CD4-positive, CD25-positive, alpha-beta regulatory T cell (primary cell): ENCODE results near the gene SLC41A3. TPM values are rescaled to one million over a fixed set of nuclear protein-coding genes. Genes with fewer than 3 reads are reported as not detected.

Experiments used
- ATAC-seq, 2 donors: fragments of 150-1000 bp; cut with Tn5 transposase; one replicate each; pipeline ENCODE4 v1.10.0; 2021; ENCODE audit warnings: low read depth in 2 of 2, moderate number of reproducible peaks in 2 of 2, moderate library complexity in 1 of 2
- DNase-seq, 3 donors: peaks; one replicate each; pipeline versions ENCODE4 v3.0.0 to v3.0.0-alpha.2; 2012 to 2022; ENCODE audit warnings: mixed read lengths in 1 of 3
- H3K27ac ChIP-seq: one replicate; pipeline ENCODE4 v1.7.0; 2013; ENCODE audit warnings: mild to moderate bottlenecking, low read length; ENCODE audit not compliant: insufficient read depth, poor library complexity, severe bottlenecking
- H3K27me3 ChIP-seq: one replicate; pipeline ENCODE4 v1.7.0; 2013; ENCODE audit warnings: low read length; ENCODE audit not compliant: control insufficient read depth, insufficient read depth
- H3K36me3 ChIP-seq: one replicate; pipeline ENCODE4 v1.7.0; 2013; ENCODE audit warnings: mild to moderate bottlenecking, low read length, moderate library complexity; ENCODE audit not compliant: control insufficient read depth, insufficient read depth
- H3K4me1 ChIP-seq: 2 replicates; pipeline ENCODE4 v1.7.0; 2013; ENCODE audit warnings: mild to moderate bottlenecking, low read length; ENCODE audit not compliant: insufficient read depth, control insufficient read depth, poor library complexity, severe bottlenecking
- H3K4me3 ChIP-seq: one replicate; pipeline ENCODE4 v1.7.0; 2013; ENCODE audit warnings: low read depth, mild to moderate bottlenecking, low read length, moderate library complexity
- H3K9me3 ChIP-seq, 2 experiments: 1 replicate in 1 of 2; 2 replicates in 1 of 2; pipeline ENCODE4 v1.7.0; 2013; ENCODE audit warnings: low read length in 2 of 2, mild to moderate bottlenecking in 1 of 2, moderate library complexity in 1 of 2; ENCODE audit not compliant: control insufficient read depth in 2 of 2
- H3K27ac Mint-ChIP-seq, 3 donors: one replicate each; pipeline ENCODE4 v1.8.0; 2020 to 2022; ENCODE audit warnings: mild to moderate bottlenecking in 3 of 3, mixed read lengths in 3 of 3, moderate library complexity in 2 of 3
- H3K27me3 Mint-ChIP-seq: one replicate; pipeline ENCODE4 v1.8.0; 2022; ENCODE audit warnings: mild to moderate bottlenecking, mixed read lengths
- H3K36me3 Mint-ChIP-seq: one replicate; pipeline ENCODE4 v1.8.0; 2020; ENCODE audit warnings: mixed read lengths
- H3K4me1 Mint-ChIP-seq, 4 donors: one replicate each; pipeline ENCODE4 v1.8.0; 2020 to 2022; ENCODE audit warnings: mixed read lengths in 4 of 4, mild to moderate bottlenecking in 1 of 4
- H3K4me3 Mint-ChIP-seq, 4 donors: one replicate each; pipeline ENCODE4 v1.8.0; 2020 to 2022; ENCODE audit warnings: mild to moderate bottlenecking in 4 of 4, mixed read lengths in 4 of 4, moderate library complexity in 3 of 4
- H3K9me3 Mint-ChIP-seq, 7 donors: one replicate each; pipeline ENCODE4 v1.8.0; 2020 to 2022; ENCODE audit warnings: mixed read lengths in 7 of 7, mild to moderate bottlenecking in 3 of 7, moderate library complexity in 2 of 7
- polyA plus RNA-seq, 4 donors: library from polyadenylated mRNA; unstranded; fragments of 300-500 nt; fragmentation: Illumina TruSeq; gene quantifications; one replicate each; pipeline ENCODE4 v1.2.3, GENCODE V29; 2021
- total RNA-seq: library from RNA; stranded (reverse); gene quantifications from one replicate; pipeline ENCODE4 v1.2.3, GENCODE V29; 2022

SLC41A3 gene
- total and polyA plus RNA-seq, 5 donors from 2014 or later, result 31.2 to 51.3 (median 40.3) TPM

DNA sequence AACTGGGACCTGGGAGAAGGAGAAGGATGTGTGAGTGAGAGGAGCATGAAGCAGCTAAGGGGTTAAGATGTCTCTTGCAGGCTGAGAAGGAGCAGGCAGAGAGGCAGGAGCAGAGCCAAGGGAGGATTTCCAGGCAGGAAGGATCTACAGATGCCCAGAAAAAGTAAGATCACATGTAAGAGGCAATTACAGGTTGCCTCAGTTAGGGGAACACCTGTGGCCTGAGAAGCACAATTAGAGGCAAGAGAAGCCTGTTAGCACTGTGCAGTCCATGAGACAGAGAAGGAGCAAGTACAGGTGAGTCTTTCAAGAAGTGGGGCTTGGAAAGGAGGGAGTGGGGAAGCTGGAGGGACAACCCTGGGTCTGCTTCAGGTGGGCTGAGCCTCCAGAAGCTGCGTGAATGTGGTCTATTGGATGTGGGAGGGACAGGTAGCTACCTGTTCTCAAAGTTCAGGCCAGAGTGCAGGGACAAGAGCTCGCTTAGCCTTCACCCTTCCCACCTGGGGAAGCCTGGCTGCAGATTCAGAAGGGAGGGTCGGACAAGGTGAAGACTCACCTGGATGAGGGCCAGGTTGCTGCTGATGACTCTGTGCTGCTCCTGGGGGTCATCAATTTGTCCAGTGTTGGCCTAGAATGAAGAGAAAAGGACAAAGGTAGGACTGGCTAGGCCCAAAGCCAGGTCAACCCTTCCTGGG, 50.7 kb downstream of the SLC41A3 start:
- Mint-ChIP-seq H3K36me3 (peaks cover 72% of the 10 kb centered on the region), H3K27ac (peak overlapping the region in 2 of 3 donors; percentile 54 to 95), H3K4me1 (peaks cover 11 to 33% (median 27%) of the 10 kb centered on the region in 4 donors), H3K4me3 (peak overlapping the region in 1 of 4 donors; percentile 50), H3K27me3 (no peaks in the 10 kb centered on the region), H3K9me3 (peaks cover 0 to 9% (median 4%) of the 10 kb centered on the region in 7 donors)
- Histone ChIP-seq H3K27ac (no peak overlapping the region), H3K36me3 (peaks cover 12% of the 10 kb centered on the region), H3K4me1 (peaks cover 22% of the 10 kb centered on the region), H3K27me3 (no peaks in the 10 kb centered on the region), H3K4me3 (no peak overlapping the region), H3K9me3 (peaks cover 0 to 8% of the 10 kb centered on the region in 2 experiments)
- ATAC-seq, result no peak
- DNase-seq, result no peak

DNA sequence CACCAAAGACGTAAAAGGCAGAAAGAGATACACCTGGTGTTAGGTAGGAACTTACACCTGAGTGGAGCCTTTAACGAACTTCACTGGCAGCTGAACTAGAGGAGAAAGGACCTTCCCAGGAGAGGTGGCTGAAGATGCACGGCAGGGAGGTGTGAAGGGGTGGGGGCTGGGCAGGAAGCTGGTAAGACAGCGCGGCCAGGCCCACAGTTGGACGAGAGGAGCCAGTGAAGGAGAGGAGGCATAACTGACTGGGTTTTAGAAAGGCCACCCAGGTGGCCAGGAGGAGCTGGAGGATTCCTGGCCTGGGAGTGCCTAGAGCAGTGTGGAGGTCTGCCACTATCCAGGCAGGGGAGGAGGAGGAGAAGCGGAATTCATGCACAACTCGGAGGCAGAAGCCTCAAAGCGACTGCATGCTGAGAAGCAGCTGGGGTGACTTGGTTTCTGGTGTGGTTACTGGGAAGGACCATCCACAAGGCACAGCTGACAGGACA, 51.9 kb downstream of the SLC41A3 start:
- Histone ChIP-seq H3K4me1 (peaks cover 22% of the 10 kb centered on the region), H3K4me3 (no peak overlapping the region), H3K36me3 (peaks cover 12% of the 10 kb centered on the region), H3K27me3 (no peaks in the 10 kb centered on the region), H3K27ac (no peak overlapping the region), H3K9me3 (peaks cover 2 to 16% of the 10 kb centered on the region in 2 experiments)
- no peak for DNase-seq
- Mint-ChIP-seq H3K4me1 (peaks cover 19 to 42% (median 33%) of the 10 kb centered on the region in 4 donors), H3K36me3 (peaks cover 76% of the 10 kb centered on the region), H3K9me3 (peaks cover 0 to 19% (median 3%) of the 10 kb centered on the region in 7 donors), H3K4me3 (peak overlapping the region in 2 of 4 donors; percentile 11 to 36), H3K27ac (peak overlapping the region in 2 of 3 donors; percentile 59 to 60), H3K27me3 (no peaks in the 10 kb centered on the region)
- ATAC-seq, result no peak

DNA sequence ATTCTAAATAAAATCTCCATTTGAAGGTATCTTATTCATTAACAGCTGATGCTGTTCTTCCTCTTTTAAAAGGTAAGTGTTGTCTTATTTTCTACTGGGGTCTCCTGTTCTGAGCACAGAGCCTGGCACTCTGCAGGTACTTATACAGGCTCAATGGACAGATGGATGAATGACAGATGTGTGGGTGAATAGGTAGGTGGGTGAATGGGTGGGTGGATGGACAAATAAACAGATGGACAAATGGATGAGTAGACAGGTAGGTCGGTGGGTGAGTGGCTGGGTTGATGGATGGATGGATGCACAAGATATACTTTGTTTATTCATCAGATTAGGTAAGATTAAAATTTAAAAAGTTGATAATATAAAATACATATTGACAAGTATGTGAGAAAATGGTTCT, 53.5 kb downstream of the SLC41A3 start:
- DNase-seq, result no peak
- peaks cover 0 to 19% (median 4%) of the 10 kb centered on the region in 7 donors for H3K9me3 Mint-ChIP-seq
- no peak overlapping the region for H3K4me3 Mint-ChIP-seq
- Histone ChIP-seq H3K4me3 (no peak overlapping the region), H3K4me1 (peaks cover 31% of the 10 kb centered on the region), H3K36me3 (peaks cover 14% of the 10 kb centered on the region), H3K27ac (no peak overlapping the region), H3K27me3 (no peaks in the 10 kb centered on the region), H3K9me3 (peaks cover 2 to 16% of the 10 kb centered on the region in 2 experiments)
- H3K27ac Mint-ChIP-seq, result no peak overlapping the region
- peaks cover 72% of the 10 kb centered on the region for H3K36me3 Mint-ChIP-seq
- peaks cover 19 to 49% (median 37%) of the 10 kb centered on the region in 4 donors for H3K4me1 Mint-ChIP-seq
- no peak for ATAC-seq
- no peaks in the 10 kb centered on the region for H3K27me3 Mint-ChIP-seq

DNA sequence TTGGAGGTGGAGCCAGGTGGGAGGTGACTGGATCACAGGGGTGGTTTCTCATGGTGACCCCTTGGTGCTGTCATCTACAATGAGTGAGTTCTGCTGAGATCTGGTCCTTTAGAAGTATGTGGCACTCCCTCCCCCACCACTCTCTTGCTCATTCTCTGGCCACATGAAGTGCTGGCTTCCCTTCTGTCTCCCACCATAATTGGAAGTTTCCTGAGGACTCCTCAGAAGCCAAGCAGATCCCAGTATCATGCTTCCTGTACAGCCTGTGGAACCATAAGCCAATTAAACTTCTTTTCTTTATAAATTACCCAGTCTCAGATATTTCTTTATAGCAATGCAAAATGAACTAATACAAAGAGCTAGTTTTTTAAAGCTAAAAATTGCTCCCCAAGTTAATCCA, 54.7 kb downstream of the SLC41A3 start:
- Mint-ChIP-seq H3K27ac (no peak overlapping the region), H3K9me3 (peaks cover 0 to 19% (median 3%) of the 10 kb centered on the region in 7 donors), H3K4me1 (peaks cover 11 to 37% (median 28%) of the 10 kb centered on the region in 4 donors), H3K36me3 (peaks cover 72% of the 10 kb centered on the region), H3K27me3 (no peaks in the 10 kb centered on the region), H3K4me3 (no peak overlapping the region)
- H3K36me3 ChIP-seq, result peaks cover 19% of the 10 kb centered on the region
- H3K27ac ChIP-seq, result no peak overlapping the region
- no peak for DNase-seq
- H3K9me3 ChIP-seq, result peaks cover 2 to 16% of the 10 kb centered on the region in 2 experiments
- no peaks in the 10 kb centered on the region for H3K27me3 ChIP-seq
- H3K4me1 ChIP-seq, result peaks cover 19% of the 10 kb centered on the region
- H3K4me3 ChIP-seq, result no peak overlapping the region
- no peak for ATAC-seq

DNA sequence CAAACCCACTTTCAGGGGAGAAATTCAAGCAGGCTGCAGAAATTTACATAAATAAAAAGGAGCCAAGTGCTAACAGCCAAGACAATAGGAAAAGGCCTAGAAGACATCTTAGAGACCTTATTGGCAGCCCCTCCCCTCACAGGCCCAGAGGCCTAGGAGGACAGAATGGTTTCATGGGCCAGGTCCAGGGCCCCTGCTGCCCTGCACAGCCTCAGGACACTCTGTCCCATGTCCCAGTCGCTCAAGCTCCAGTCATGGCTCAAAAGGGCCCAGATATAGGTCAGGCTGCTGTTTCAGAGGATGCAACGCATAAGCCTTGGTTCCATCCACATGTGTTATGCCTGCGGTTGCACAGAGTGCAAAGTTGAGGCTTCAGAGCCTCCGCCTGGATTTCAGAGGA, 55.8 kb downstream of the SLC41A3 start:
- peaks cover 23% of the 10 kb centered on the region for H3K36me3 ChIP-seq
- no peaks in the 10 kb centered on the region for H3K27me3 Mint-ChIP-seq
- no peak overlapping the region for H3K27ac ChIP-seq
- DNase-seq (no peak), ATAC-seq (no peak)
- H3K9me3 Mint-ChIP-seq, result peaks cover 0 to 19% (median 3%) of the 10 kb centered on the region in 7 donors
- no peak overlapping the region for H3K4me3 ChIP-seq
- H3K4me1 Mint-ChIP-seq, result peaks cover 8 to 28% (median 20%) of the 10 kb centered on the region in 4 donors
- no peaks in the 10 kb centered on the region for H3K27me3 ChIP-seq
- H3K36me3 Mint-ChIP-seq, result peaks cover 67% of the 10 kb centered on the region
- peaks cover 13% of the 10 kb centered on the region for H3K4me1 ChIP-seq
- no peak overlapping the region for H3K27ac Mint-ChIP-seq
- H3K9me3 ChIP-seq, result peaks cover 2 to 16% of the 10 kb centered on the region in 2 experiments
- H3K4me3 Mint-ChIP-seq, result no peak overlapping the region

DNA sequence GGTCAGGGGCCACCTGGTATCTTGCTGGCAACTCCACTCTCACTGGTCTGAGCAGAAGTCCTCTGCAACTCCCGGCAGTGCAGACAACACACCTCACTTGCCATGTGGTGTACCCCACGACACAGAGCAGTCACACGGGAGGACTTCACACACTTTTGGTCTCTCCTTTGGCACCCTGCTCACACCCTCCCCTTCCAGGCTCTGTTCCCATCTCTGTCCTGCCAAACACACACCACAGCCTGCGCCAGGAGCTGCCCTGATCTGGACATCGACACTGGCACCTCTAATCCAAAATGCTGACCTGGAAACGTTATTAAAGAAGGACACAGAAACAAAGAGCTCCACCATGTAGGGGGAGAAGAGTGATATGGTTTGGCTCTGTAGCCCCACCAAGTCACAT, 57.2 kb downstream of the SLC41A3 start:
- H3K9me3 Mint-ChIP-seq, result peaks cover 0 to 19% (median 3%) of the 10 kb centered on the region in 7 donors
- peaks cover 8 to 24% (median 18%) of the 10 kb centered on the region in 4 donors for H3K4me1 Mint-ChIP-seq
- H3K4me1 ChIP-seq, result peaks cover 13% of the 10 kb centered on the region
- H3K36me3 ChIP-seq, result peaks cover 18% of the 10 kb centered on the region
- no peaks in the 10 kb centered on the region for H3K27me3 ChIP-seq
- DNase-seq (no peak), ATAC-seq (no peak)
- H3K4me3 ChIP-seq, result no peak overlapping the region
- peak overlapping the region in 3 of 4 donors; percentile 42 to 82 (median 47) for H3K4me3 Mint-ChIP-seq
- H3K27ac Mint-ChIP-seq, result peak overlapping the region; percentile 2 to 89 (median 75)
- peaks cover 67% of the 10 kb centered on the region for H3K36me3 Mint-ChIP-seq
- H3K27ac ChIP-seq, result peak overlapping the region; percentile 45
- peaks cover 2 to 16% of the 10 kb centered on the region in 2 experiments for H3K9me3 ChIP-seq
- no peaks in the 10 kb centered on the region for H3K27me3 Mint-ChIP-seq

DNA sequence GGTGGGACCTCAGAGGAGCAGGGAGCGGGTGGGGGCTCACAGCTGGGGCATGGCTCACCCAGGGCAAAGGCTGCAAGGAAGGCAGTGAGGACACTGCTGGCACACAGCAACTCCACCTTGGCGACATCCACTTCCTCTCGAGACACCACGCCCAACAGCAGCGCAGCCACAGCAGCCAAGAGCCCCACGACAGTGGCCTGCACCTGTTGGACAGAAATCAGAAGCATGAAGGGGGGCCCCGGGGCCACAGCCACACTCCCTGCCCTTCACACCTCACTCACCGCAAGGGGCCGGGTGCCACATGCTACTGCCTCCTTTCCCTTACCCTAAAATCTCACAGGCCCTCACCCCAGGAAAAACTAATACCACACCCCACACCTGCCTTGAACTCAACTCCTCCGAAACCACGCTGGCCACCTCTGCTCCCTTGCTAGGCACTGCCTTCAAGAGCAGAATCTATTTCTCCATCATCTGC, 57.6 kb downstream of the SLC41A3 start:
- Mint-ChIP-seq H3K9me3 (peaks cover 0 to 19% (median 3%) of the 10 kb centered on the region in 7 donors), H3K36me3 (peaks cover 67% of the 10 kb centered on the region), H3K4me3 (peak overlapping the region in 3 of 4 donors; percentile 42 to 82 (median 47)), H3K27me3 (no peaks in the 10 kb centered on the region), H3K4me1 (peaks cover 8 to 24% (median 18%) of the 10 kb centered on the region in 4 donors), H3K27ac (peak overlapping the region; percentile 60 to 89 (median 75))
- H3K9me3 ChIP-seq, result peaks cover 2 to 16% of the 10 kb centered on the region in 2 experiments
- peaks cover 18% of the 10 kb centered on the region for H3K36me3 ChIP-seq
- peak overlapping the region; percentile 45 for H3K27ac ChIP-seq
- peak in 1 of 3 donors; percentile 81 for DNase-seq
- no peaks in the 10 kb centered on the region for H3K27me3 ChIP-seq
- no peak overlapping the region for H3K4me3 ChIP-seq
- peak; percentile 64 to 72 for ATAC-seq
- peaks cover 13% of the 10 kb centered on the region for H3K4me1 ChIP-seq
